Uterus (tissue), 2 donors: ENCODE results near the gene SLC27A1.

ENCODE experiments used
- POLR2A ChIP-seq, 2 donors: fragments of 450-650 bp; IDR thresholded peaks; one replicate each; pipeline ENCODE4 v1.6.1; 2016; ENCODE audit warnings: antibody characterized with exemption in 2 of 2, mild to moderate bottlenecking in 1 of 2, moderate library complexity in 1 of 2
- TF ChIP-seq, protein P1 (sequence below), 4 experiments: fragments of 200-600 bp in 2 of 4; fragments of 450-650 bp in 2 of 4; sonication (generic) in 2 of 4; IDR thresholded peaks; one replicate each; pipeline ENCODE4 v1.5.1; 2016 to 2019; ENCODE audit warnings: antibody characterized with exemption in 4 of 4, mild to moderate bottlenecking in 2 of 4, moderate library complexity in 1 of 4

DNA sequence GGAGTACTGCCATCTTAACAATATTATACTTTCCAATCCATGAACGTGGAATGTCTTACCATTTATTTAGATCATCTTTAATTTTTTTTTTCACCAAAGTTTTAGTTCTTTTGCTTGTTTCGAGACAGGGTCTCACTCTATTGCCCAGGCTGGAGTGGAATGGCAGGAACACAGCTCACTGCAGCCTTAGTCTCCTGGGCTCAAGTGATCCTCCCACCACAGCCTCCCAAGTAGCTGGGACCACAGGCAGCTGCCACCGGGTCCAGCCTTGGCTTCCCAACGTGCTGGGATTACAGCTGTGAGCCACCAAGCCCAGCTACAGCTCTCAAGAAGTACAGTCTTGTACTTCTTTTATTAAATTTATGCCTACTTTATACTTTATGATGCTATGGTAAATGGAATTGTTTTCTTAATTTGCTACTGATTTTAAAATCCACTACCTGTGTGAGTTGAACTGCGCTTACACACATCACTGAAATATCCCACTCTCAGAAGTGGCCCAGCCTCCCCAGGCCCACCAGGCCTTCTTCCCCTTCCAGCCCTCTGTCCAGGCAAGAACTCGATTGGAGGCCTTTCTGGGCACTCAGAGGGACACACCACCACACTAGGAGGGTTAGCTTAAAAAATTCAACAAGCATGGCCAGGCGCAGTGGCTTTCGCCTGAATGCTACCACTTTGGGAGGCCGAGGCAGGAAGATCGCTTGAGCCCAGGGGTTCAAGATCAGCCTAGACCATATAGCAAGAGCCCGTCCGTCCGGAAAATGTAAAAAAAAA, 40.1 kb downstream of the SLC27A1 start:
- TF ChIP-seq, protein P1, sequence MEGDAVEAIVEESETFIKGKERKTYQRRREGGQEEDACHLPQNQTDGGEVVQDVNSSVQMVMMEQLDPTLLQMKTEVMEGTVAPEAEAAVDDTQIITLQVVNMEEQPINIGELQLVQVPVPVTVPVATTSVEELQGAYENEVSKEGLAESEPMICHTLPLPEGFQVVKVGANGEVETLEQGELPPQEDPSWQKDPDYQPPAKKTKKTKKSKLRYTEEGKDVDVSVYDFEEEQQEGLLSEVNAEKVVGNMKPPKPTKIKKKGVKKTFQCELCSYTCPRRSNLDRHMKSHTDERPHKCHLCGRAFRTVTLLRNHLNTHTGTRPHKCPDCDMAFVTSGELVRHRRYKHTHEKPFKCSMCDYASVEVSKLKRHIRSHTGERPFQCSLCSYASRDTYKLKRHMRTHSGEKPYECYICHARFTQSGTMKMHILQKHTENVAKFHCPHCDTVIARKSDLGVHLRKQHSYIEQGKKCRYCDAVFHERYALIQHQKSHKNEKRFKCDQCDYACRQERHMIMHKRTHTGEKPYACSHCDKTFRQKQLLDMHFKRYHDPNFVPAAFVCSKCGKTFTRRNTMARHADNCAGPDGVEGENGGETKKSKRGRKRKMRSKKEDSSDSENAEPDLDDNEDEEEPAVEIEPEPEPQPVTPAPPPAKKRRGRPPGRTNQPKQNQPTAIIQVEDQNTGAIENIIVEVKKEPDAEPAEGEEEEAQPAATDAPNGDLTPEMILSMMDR (IDR thresholded peaks at IDR 0.05) = no peak
- no peak for TF ChIP-seq POLR2A (IDR thresholded peaks at IDR 0.05)
